IMR-90 (cell line): ENCODE measurements around the gene MEIS1. TPM values are rescaled to one million over a fixed set of nuclear protein-coding genes. Genes with fewer than 3 reads are reported as not detected.

Experiments
- ATAC-seq: fragments of 200-7000 bp; cut with Tn5 transposase; 2 replicates; pipeline ENCODE4 v1.9.1; 2020; ENCODE audit warnings: low read depth, mild to moderate bottlenecking, moderate library complexity
- BruUV-seq: library from RNA; stranded (reverse); fragments of 400-500 nt; replicated peaks from 2 replicates; lab custom pipeline; 2021; lab: Mats Ljungman, UMichigan
- CTCF ChIA-PET: fragments of 300-600 bp; formaldehyde crosslinking; extraction: SDS; loops from one replicate; lab custom pipeline; 2021; ENCODE audit warnings: antibody characterized with exemption; lab: Yijun Ruan, JAX
- POLR2A ChIA-PET: fragments of 300-600 bp; sonication (Branson Sonifier 250); formaldehyde crosslinking; loops from one replicate; lab custom pipeline; 2022; ENCODE audit warnings: antibody characterized with exemption; ENCODE audit not compliant: unreplicated experiment; lab: Charles Lee
- DNase-seq: peaks from one replicate; pipeline ENCODE4 v3.0.0; 2013
- H2AFZ ChIP-seq: replicated peaks from 2 replicates; pipeline ENCODE3; 2013; ENCODE audit warnings: low read length, mild to moderate bottlenecking; ENCODE audit not compliant: poor library complexity
- H2AK5ac ChIP-seq: 2 replicates; pipeline ENCODE4 v1.6.1; 2013; ENCODE audit warnings: low read depth, low read length, inconsistent platforms
- H2AK9ac ChIP-seq: replicated peaks from 2 replicates; pipeline ENCODE3; 2013; ENCODE audit warnings: mild to moderate bottlenecking, low read depth, low read length, moderate library complexity; ENCODE audit not compliant: poor library complexity
- H2BK120ac ChIP-seq: 2 replicates; pipeline ENCODE4 v1.6.1; 2013; ENCODE audit warnings: low read depth, low read length, inconsistent platforms
- H2BK15ac ChIP-seq: 3 replicates; pipeline ENCODE4 v1.6.1; 2013; ENCODE audit warnings: low read depth, low read length, inconsistent platforms
- H2BK20ac ChIP-seq: 2 replicates; pipeline ENCODE4 v1.6.1; 2013; ENCODE audit warnings: low read depth, mild to moderate bottlenecking, inconsistent platforms, low read length, moderate library complexity
- H2BK5ac ChIP-seq: 2 replicates; pipeline ENCODE4 v1.6.1; 2013; ENCODE audit warnings: mild to moderate bottlenecking, low read depth, low read length, inconsistent platforms; ENCODE audit not compliant: poor library complexity, severe bottlenecking
- H3K14ac ChIP-seq: replicated peaks from 2 replicates; pipeline ENCODE4 v1.6.1; 2013; ENCODE audit warnings: low read depth, low read length, inconsistent platforms
- H3K18ac ChIP-seq: 2 replicates; pipeline ENCODE4 v1.6.1; 2013; ENCODE audit warnings: low read depth, low read length, control low read depth
- H3K23ac ChIP-seq: 2 replicates; pipeline ENCODE4 v1.6.1; 2013; ENCODE audit warnings: low read depth, low read length, inconsistent platforms
- H3K27ac ChIP-seq: 2 replicates; pipeline ENCODE4 v1.5.1; 2013; ENCODE audit warnings: mild to moderate bottlenecking, control low read depth, low read length; ENCODE audit not compliant: insufficient read depth
- H3K27me3 ChIP-seq: 2 replicates; pipeline ENCODE4 v1.6.1; 2013; ENCODE audit warnings: low read length; ENCODE audit not compliant: control insufficient read depth, insufficient read depth
- H3K36me3 ChIP-seq: 2 replicates; pipeline ENCODE4 v1.6.1; 2013; ENCODE audit warnings: low read length, mixed read lengths; ENCODE audit not compliant: control insufficient read depth, insufficient read depth
- H3K4ac ChIP-seq: 2 replicates; pipeline ENCODE4 v1.6.1; 2013; ENCODE audit warnings: low read depth, low read length, inconsistent platforms
- H3K4me1 ChIP-seq: 2 replicates; pipeline ENCODE4 v1.6.1; 2013; ENCODE audit warnings: low read length, mixed read lengths; ENCODE audit not compliant: control insufficient read depth, insufficient read depth
- H3K4me2 ChIP-seq: 2 replicates; pipeline ENCODE4 v1.6.1; 2013; ENCODE audit warnings: low read depth, mild to moderate bottlenecking, control low read depth, low read length, moderate library complexity
- H3K4me3 ChIP-seq: 2 replicates; pipeline ENCODE4 v1.5.1; 2013; ENCODE audit warnings: low read depth, mild to moderate bottlenecking, control low read depth, low read length, moderate library complexity; ENCODE audit not compliant: insufficient read depth
- H3K56ac ChIP-seq: 2 replicates; pipeline ENCODE4 v1.6.1; 2013; ENCODE audit warnings: low read length, inconsistent platforms; ENCODE audit not compliant: insufficient read depth; ENCODE audit errors: extremely low read depth
- H3K79me1 ChIP-seq, 2 experiments: 2 replicates each; pipeline ENCODE4 v1.6.1; 2013; ENCODE audit warnings: low read length in 2 of 2, inconsistent platforms in 1 of 2, low read depth in 1 of 2
- H3K9ac ChIP-seq: 2 replicates; pipeline ENCODE4 v1.6.1; 2013; ENCODE audit warnings: low read depth, low read length, control low read depth
- H3K9me1 ChIP-seq: 2 replicates; pipeline ENCODE4 v1.6.1; 2013; ENCODE audit warnings: low read length, inconsistent platforms; ENCODE audit not compliant: insufficient read depth
- H3K9me3 ChIP-seq: 2 replicates; pipeline ENCODE4 v1.6.1; 2013; ENCODE audit warnings: low read length; ENCODE audit not compliant: control insufficient read depth, insufficient read depth
- H4K20me1 ChIP-seq: 2 replicates; pipeline ENCODE4 v1.6.1; 2013; ENCODE audit warnings: low read length, inconsistent platforms; ENCODE audit not compliant: insufficient read depth
- H4K5ac ChIP-seq: 2 replicates; pipeline ENCODE4 v1.6.1; 2013; ENCODE audit warnings: mild to moderate bottlenecking, low read depth, low read length, control low read depth
- H4K8ac ChIP-seq, 2 experiments: 2 replicates each; pipeline ENCODE4 v1.6.1; 2013; ENCODE audit warnings: low read depth in 2 of 2, low read length in 2 of 2, control low read depth in 1 of 2, inconsistent platforms in 1 of 2
- H4K91ac ChIP-seq: 2 replicates; pipeline ENCODE4 v1.6.1; 2013; ENCODE audit warnings: low read depth, low read length, inconsistent platforms; ENCODE audit not compliant: insufficient read depth
- BHLHE40 ChIP-seq: fragments of 150-350 bp; IDR thresholded peaks from 2 replicates; pipeline ENCODE4 v1.6.1; 2016; ENCODE audit warnings: mild to moderate bottlenecking, low read depth, low read length
- CEBPB ChIP-seq: IDR thresholded peaks from 2 replicates; pipeline ENCODE4 v1.6.1; 2012; ENCODE audit warnings: low read depth, low read length, improper control_type of control experiment
- CHD1 ChIP-seq: IDR thresholded peaks from 2 replicates; pipeline ENCODE4 v1.6.1; 2012; ENCODE audit warnings: low read depth, low read length, improper control_type of control experiment
- FOS ChIP-seq: fragments of 150-350 bp; IDR thresholded peaks from 2 replicates; pipeline ENCODE4 v1.6.1; 2016; ENCODE audit warnings: low read depth, low read length
- MAFK ChIP-seq: IDR thresholded peaks from 2 replicates; pipeline ENCODE4 v1.6.1; 2012; ENCODE audit warnings: low read depth, low read length, improper control_type of control experiment
- MAZ ChIP-seq: IDR thresholded peaks from 2 replicates; pipeline ENCODE4 v1.6.1; 2012; ENCODE audit warnings: low read depth, mild to moderate bottlenecking, low read length, improper control_type of control experiment, moderate library complexity, borderline replicate concordance
- MXI1 ChIP-seq: IDR thresholded peaks from 2 replicates; pipeline ENCODE4 v1.6.1; 2012; ENCODE audit warnings: low read depth, mild to moderate bottlenecking, low read length, moderate library complexity, borderline replicate concordance
- NFE2L2 ChIP-seq: fragments of 150-350 bp; IDR thresholded peaks from 2 replicates; pipeline ENCODE4 v1.6.1; 2016; ENCODE audit warnings: low read depth, mild to moderate bottlenecking, low read length
- POLR2A ChIP-seq: IDR thresholded peaks from 2 replicates; pipeline ENCODE4 v1.6.1; 2012; ENCODE audit warnings: mild to moderate bottlenecking, low read depth, low read length
- RAD21 ChIP-seq: IDR thresholded peaks from 2 replicates; pipeline ENCODE4 v1.6.1; 2012; ENCODE audit warnings: low read length, improper control_type of control experiment
- RCOR1 ChIP-seq: IDR thresholded peaks from 2 replicates; pipeline ENCODE4 v1.6.1; 2012; ENCODE audit warnings: mild to moderate bottlenecking, low read length, improper control_type of control experiment; ENCODE audit not compliant: insufficient replicate concordance
- RFX5 ChIP-seq: IDR thresholded peaks from 2 replicates; pipeline ENCODE4 v1.8.0; 2012; ENCODE audit warnings: low read depth, mild to moderate bottlenecking, low read length, moderate library complexity
- SMC3 ChIP-seq: fragments of 150-350 bp; IDR thresholded peaks from 2 replicates; pipeline ENCODE4 v1.6.1; 2016; ENCODE audit warnings: low read depth, mild to moderate bottlenecking, antibody characterized with exemption, low read length, moderate library complexity
- WGBS, 2 experiments: methylation state at CpG; one replicate each; pipeline versions ENCODE4 v1.1.5 to v1.1.7; 2013; ENCODE audit warnings: missing lambda C conversion rate in 2 of 2; ENCODE audit not compliant: insufficient read length in 1 of 2; ENCODE audit errors: extremely low coverage in 2 of 2; 5-methylcytosine and 5-hydroxymethylcytosine counted together
- dilution Hi-C: fragments of 300-500 bp; cut with HindIII; formaldehyde crosslinking; loops from one replicate; pipeline ENCODE4 v1.14.3; 2018; ENCODE audit warnings: low sequenced_read_pairs; ENCODE audit not compliant: unreplicated experiment
- in situ Hi-C: fragments of 300-500 bp; cut with MboI; formaldehyde crosslinking; loops from 3 replicates; pipeline ENCODE4 v1.14.3; 2019; ENCODE audit warnings: low sequenced_read_pairs, inconsistent platforms, mixed read lengths
- intact Hi-C: fragments of 100-400 bp; cut with micrococcal nuclease; formaldehyde crosslinking; loops from 2 replicates; pipeline ENCODE4 v1.10.0; 2022
- polyA plus RNA-seq, 3 experiments: library from polyadenylated mRNA; depleted of rRNA; stranded (reverse); fragments of >200 nt; gene quantifications; 2 replicates each; pipeline ENCODE4 v1.2.3, GENCODE V29; 2012; ENCODE audit warnings: low replicate concordance in 1 of 3
- total RNA-seq: library from RNA; depleted of rRNA; stranded (reverse); fragments of >200 nt; gene quantifications from 2 replicates; pipeline ENCODE4 v1.2.3, GENCODE V29; 2012
- TF ChIP-seq, protein P1 (sequence below): conservative IDR thresholded peaks from 2 replicates; pipeline ENCODE4 v1.5.1; 2012; ENCODE audit warnings: mild to moderate bottlenecking, low read depth, low read length, improper control_type of control experiment
- TF ChIP-seq, protein P2 (sequence below): fragments of 150-350 bp; IDR thresholded peaks from 2 replicates; pipeline ENCODE4 v1.6.1; 2017; ENCODE audit warnings: mild to moderate bottlenecking, antibody characterized with exemption, low read length, low read depth
- TF ChIP-seq, protein P3 (sequence below): fragments of 150-350 bp; IDR thresholded peaks from 2 replicates; pipeline ENCODE4 v1.6.1; 2016; ENCODE audit warnings: low read depth, mild to moderate bottlenecking, low read length, moderate library complexity, borderline replicate concordance

Gene MEIS1
- total and polyA plus RNA-seq, 2 of the 4 experiments (the other 2 are of a cell fraction) = 54.4 to 157 TPM

DNA sequence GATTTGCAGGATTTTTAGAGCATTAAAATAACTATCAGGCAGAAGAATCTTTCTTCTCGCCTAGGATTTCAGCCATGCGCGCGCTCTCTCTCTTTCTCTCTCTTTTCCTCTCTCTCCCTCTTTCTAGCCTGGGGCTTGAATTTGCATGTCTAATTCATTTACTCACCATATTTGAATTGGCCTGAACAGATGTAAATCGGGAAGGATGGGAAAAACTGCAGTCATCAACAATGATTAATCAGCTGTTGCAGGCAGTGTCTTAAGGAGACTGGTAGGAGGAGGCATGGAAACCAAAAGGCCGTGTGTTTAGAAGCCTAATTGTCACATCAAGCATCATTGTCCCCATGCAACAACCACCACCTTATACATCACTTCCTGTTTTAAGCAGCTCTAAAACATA lies 137.0 kb downstream of the MEIS1 start:
- ATAC-seq = no peak
- H2BK120ac ChIP-seq = no peak overlapping the region
- H3K4ac ChIP-seq = peak overlapping the region; percentile 21; the same call in 1 of the 2 replicates
- H3K4me2 ChIP-seq = no peak overlapping the region
- H2BK15ac ChIP-seq = no peak overlapping the region
- BruUV-seq = no TSS peak
- ChIA-PET CTCF (interaction anchor here (0.6 to 1.0 kb wide), 2 partner anchors 13 to 19 kb away, joined by 3 to 4 read pairs; no protein-coding TSS in a partner anchor), POLR2A (no interaction called here)
- no peak overlapping the region for H3K9ac ChIP-seq
- no peak overlapping the region for H3K4me3 ChIP-seq
- no peak overlapping the region for H3K18ac ChIP-seq
- no peak overlapping the region for H2BK20ac ChIP-seq
- H3K9me3 ChIP-seq = no peaks in the 10 kb centered on the region
- peaks cover 18% of the 10 kb centered on the region; the same call in 1 of the 2 replicates for H4K20me1 ChIP-seq
- H3K27ac ChIP-seq = no peak overlapping the region
- DNase-seq = peak; percentile 68
- dilution Hi-C loops (no loop called here), intact Hi-C loops (no loop called here), in situ Hi-C loops (loop anchor here (10.0 kb wide), 1 partner anchor 1273 kb away; no protein-coding TSS in a partner anchor)
- peaks cover 28% of the 10 kb centered on the region for H3K36me3 ChIP-seq
- H2AK5ac ChIP-seq = no peak overlapping the region
- H3K79me1 ChIP-seq = peaks cover 16 to 61% of the 10 kb centered on the region in 2 experiments; a peak in 2 of 4 replicates
- H3K56ac ChIP-seq = no peak overlapping the region
- peak overlapping the region; percentile 40; the same call in 1 of the 2 replicates for H3K14ac ChIP-seq
- H2AK9ac ChIP-seq = no peak overlapping the region
- no peak overlapping the region for H2AFZ ChIP-seq
- H4K5ac ChIP-seq = no peak overlapping the region
- peaks cover 32% of the 10 kb centered on the region for H3K4me1 ChIP-seq
- H3K23ac ChIP-seq = peak overlapping the region; percentile 46; the same call in 1 of the 2 replicates
- H3K27me3 ChIP-seq = no peaks in the 10 kb centered on the region
- no peak overlapping the region for H4K91ac ChIP-seq
- H4K8ac ChIP-seq = no peak overlapping the region
- peaks cover 5% of the 10 kb centered on the region for H3K9me1 ChIP-seq
- TF ChIP-seq NFE2L2 (no peak), CHD1 (no peak), SMC3 (no peak), FOS (no peak), MAFK (no peak), RAD21 (no peak), POLR2A (no peak), MXI1 (no peak), RFX5 (no peak), CEBPB (no peak), BHLHE40 (no peak), RCOR1 (no peak), MAZ (no peak)
- TF ChIP-seq, protein P1, sequence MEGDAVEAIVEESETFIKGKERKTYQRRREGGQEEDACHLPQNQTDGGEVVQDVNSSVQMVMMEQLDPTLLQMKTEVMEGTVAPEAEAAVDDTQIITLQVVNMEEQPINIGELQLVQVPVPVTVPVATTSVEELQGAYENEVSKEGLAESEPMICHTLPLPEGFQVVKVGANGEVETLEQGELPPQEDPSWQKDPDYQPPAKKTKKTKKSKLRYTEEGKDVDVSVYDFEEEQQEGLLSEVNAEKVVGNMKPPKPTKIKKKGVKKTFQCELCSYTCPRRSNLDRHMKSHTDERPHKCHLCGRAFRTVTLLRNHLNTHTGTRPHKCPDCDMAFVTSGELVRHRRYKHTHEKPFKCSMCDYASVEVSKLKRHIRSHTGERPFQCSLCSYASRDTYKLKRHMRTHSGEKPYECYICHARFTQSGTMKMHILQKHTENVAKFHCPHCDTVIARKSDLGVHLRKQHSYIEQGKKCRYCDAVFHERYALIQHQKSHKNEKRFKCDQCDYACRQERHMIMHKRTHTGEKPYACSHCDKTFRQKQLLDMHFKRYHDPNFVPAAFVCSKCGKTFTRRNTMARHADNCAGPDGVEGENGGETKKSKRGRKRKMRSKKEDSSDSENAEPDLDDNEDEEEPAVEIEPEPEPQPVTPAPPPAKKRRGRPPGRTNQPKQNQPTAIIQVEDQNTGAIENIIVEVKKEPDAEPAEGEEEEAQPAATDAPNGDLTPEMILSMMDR = no peak
- TF ChIP-seq, protein P2, sequence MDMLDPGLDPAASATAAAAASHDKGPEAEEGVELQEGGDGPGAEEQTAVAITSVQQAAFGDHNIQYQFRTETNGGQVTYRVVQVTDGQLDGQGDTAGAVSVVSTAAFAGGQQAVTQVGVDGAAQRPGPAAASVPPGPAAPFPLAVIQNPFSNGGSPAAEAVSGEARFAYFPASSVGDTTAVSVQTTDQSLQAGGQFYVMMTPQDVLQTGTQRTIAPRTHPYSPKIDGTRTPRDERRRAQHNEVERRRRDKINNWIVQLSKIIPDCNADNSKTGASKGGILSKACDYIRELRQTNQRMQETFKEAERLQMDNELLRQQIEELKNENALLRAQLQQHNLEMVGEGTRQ = no peak
- TF ChIP-seq, protein P3, sequence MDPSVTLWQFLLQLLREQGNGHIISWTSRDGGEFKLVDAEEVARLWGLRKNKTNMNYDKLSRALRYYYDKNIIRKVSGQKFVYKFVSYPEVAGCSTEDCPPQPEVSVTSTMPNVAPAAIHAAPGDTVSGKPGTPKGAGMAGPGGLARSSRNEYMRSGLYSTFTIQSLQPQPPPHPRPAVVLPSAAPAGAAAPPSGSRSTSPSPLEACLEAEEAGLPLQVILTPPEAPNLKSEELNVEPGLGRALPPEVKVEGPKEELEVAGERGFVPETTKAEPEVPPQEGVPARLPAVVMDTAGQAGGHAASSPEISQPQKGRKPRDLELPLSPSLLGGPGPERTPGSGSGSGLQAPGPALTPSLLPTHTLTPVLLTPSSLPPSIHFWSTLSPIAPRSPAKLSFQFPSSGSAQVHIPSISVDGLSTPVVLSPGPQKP = no peak
- H2BK5ac ChIP-seq = peak overlapping the region; percentile 27
- no CpG with 5 or more reads among the region's 6 CpGs for WGBS, 2 experiments
